ENCODE measurements around the gene CNIH2. TPM values are rescaled to one million over a fixed set of nuclear protein-coding genes. Genes with fewer than 3 reads are reported as not detected.

The CNIH2 gene
- total RNA-seq, 4 donors from 2014 or later: 0.41 TPM; not detected in 3

GRCh38 chr11:66293352-66293751, 15.4 kb downstream of the CNIH2 start:
- 48% methylated on average over 4 of the region's 4 CpGs; no CpG with 5 or more reads in 1 of the 2 donors for WGBS, 2 donors (ENCODE audit: low coverage in 1 of 2)
- Histone ChIP-seq H3K4me1 (peaks cover 8 to 22% (median 17%) of the 10 kb centered on the region in 4 donors), H3K4me3 (no peak overlapping the region), H3K9me3 (no peaks in the 10 kb centered on the region), H3K36me3 (no peaks in the 10 kb centered on the region), H3K27ac (no peak overlapping the region), H3K27me3 (peaks cover 54% of the 10 kb centered on the region)
- in situ Hi-C loops (cut with MboI; ENCODE audit: low pct_ligation_motif_present in 1 of 4, low pct_unique_long_range_greater_than_20kb in 1 of 4, low sequenced_read_pairs in 3 of 4): no loop called here
- no peak for TF ChIP-seq CTCF (IDR thresholded peaks at IDR 0.05)
- TF ChIP-seq EP300 (IDR thresholded peaks at IDR 0.05; ENCODE audit: low read depth): no peak
- TF ChIP-seq POLR2AphosphoS5 (IDR thresholded peaks at IDR 0.05): no peak
- TF ChIP-seq POLR2A (IDR thresholded peaks at IDR 0.05): no peak
- no peak for DNase-seq
- intact Hi-C loops (cut with DNase I; ENCODE audit: low total_unique reads): no loop called here

DNA sequence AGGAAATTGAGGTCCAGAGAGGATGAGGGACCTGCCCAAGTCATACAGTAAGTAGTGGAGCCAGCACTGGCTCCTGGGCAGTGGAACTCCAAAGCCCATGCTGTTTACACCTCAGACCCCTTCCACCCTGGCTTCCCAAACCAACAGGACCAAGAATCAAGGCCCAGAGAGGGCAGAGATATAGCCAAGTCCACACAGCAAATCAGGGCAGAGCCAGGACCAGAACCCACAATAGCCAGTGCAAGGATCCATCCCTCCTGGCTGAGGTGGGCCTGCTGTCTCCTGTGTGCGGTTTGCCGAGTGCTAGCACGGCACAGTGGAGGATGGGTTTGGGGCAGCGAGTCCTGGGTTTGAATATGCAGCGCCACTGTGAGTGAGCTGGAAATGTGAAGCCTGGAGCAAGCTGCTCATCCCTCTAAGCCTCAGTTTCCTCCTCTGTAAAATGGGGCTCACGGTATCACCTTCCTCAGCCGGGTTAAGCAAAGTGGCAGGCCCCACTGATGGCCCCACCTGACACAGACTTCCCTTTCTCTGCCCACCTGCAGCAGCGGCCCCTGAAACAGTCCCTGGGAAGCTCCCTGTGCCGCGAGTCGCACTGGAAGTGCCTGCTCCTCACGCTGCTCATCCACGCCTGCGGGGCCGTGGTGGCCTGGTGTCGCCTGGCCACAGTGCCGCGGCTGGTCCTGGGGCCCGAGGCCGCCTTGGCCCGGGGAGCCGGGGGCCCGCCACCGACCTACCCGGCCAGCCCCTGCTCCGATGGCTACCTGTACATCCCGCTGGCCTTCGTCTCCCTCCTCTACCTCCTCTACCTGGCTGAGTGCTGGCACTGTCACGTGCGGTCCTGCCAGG, 16.0 kb downstream of the CNIH2 start:
- TF ChIP-seq EP300 (IDR thresholded peaks at IDR 0.05; ENCODE audit: low read depth) (no peak), CTCF (IDR thresholded peaks at IDR 0.05) (no peak), POLR2AphosphoS5 (IDR thresholded peaks at IDR 0.05) (no peak), POLR2A (IDR thresholded peaks at IDR 0.05) (no peak)
- WGBS, 2 donors (ENCODE audit: low coverage in 1 of 2): 79% methylated on average over 20 of the region's 30 CpGs; no CpG with 5 or more reads in 1 of the 2 donors

GRCh38 chr11:66294626-66295620, 16.9 kb downstream of the CNIH2 start:
- intact Hi-C loops (cut with DNase I; ENCODE audit: low total_unique reads) (no loop called here), in situ Hi-C loops (cut with MboI; ENCODE audit: low pct_ligation_motif_present in 1 of 4, low pct_unique_long_range_greater_than_20kb in 1 of 4, low sequenced_read_pairs in 3 of 4) (no loop called here)
- H3K4me1 ChIP-seq: peaks cover 6 to 15% (median 11%) of the 10 kb centered on the region in 4 donors
- H3K27ac ChIP-seq: no peak overlapping the region
- no peaks in the 10 kb centered on the region for H3K9me3 ChIP-seq
- H3K4me3 ChIP-seq: no peak overlapping the region
- TF ChIP-seq POLR2AphosphoS5 (IDR thresholded peaks at IDR 0.05): no peak
- no peak for TF ChIP-seq EP300 (IDR thresholded peaks at IDR 0.05; ENCODE audit: low read depth)
- no peak for TF ChIP-seq CTCF (IDR thresholded peaks at IDR 0.05)
- TF ChIP-seq POLR2A (IDR thresholded peaks at IDR 0.05): no peak
- H3K36me3 ChIP-seq: no peaks in the 10 kb centered on the region
- whole genome bisulfite sequencing, 2 donors (ENCODE audit: low coverage in 1 of 2): 91% methylated on average over 92 of the region's 123 CpGs; no CpG with 5 or more reads in 1 of the 2 donors
- H3K27me3 ChIP-seq: peaks cover 54% of the 10 kb centered on the region
- no peak for DNase-seq

More for the DNA sequence above, 16.0 kb downstream of the CNIH2 start:
- H3K4me1 ChIP-seq: peaks cover 8 to 19% (median 16%) of the 10 kb centered on the region in 4 donors
- H3K9me3 ChIP-seq: no peaks in the 10 kb centered on the region
- intact Hi-C loops (cut with DNase I; ENCODE audit: low total_unique reads): no loop called here
- DNase-seq: no peak
- H3K27me3 ChIP-seq: peaks cover 54% of the 10 kb centered on the region
- H3K27ac ChIP-seq: no peak overlapping the region
- H3K4me3 ChIP-seq: no peak overlapping the region
- H3K36me3 ChIP-seq: no peaks in the 10 kb centered on the region
- in situ Hi-C loops (cut with MboI; ENCODE audit: low pct_ligation_motif_present in 1 of 4, low pct_unique_long_range_greater_than_20kb in 1 of 4, low sequenced_read_pairs in 3 of 4): no loop called here

DNA sequence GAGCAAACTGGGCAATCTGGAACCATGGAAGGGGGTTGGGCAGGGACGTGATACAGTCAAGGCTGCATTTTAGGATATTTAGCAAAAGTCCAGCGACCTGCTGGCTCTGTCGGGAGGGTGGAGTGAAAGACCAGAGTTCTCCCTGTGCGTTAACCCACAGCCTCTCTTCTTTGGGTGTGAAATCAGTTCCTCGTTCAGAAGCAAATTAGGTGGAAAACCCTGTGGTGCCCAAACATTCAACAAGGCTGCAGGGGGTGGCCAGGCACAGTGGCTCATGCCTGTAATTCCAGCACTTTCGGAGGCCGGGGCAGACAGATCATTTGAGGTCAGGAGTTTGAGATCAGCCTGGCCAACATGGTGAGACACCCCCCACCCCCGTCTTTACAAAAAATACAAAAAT, 19.6 kb downstream of the CNIH2 start:
- no peak overlapping the region for H3K27ac ChIP-seq
- H3K36me3 ChIP-seq: no peaks in the 10 kb centered on the region
- no peak for TF ChIP-seq POLR2AphosphoS5 (IDR thresholded peaks at IDR 0.05)
- no peak for TF ChIP-seq CTCF (IDR thresholded peaks at IDR 0.05)
- no peak for TF ChIP-seq POLR2A (IDR thresholded peaks at IDR 0.05)
- TF ChIP-seq EP300 (IDR thresholded peaks at IDR 0.05; ENCODE audit: low read depth): no peak
- DNase-seq: no peak
- peaks cover 35% of the 10 kb centered on the region for H3K27me3 ChIP-seq
- intact Hi-C loops (cut with DNase I; ENCODE audit: low total_unique reads) (no loop called here), in situ Hi-C loops (cut with MboI; ENCODE audit: low pct_ligation_motif_present in 1 of 4, low pct_unique_long_range_greater_than_20kb in 1 of 4, low sequenced_read_pairs in 3 of 4) (no loop called here)
- 53 to 69% methylated on average over 5 to 6 of the region's 8 CpGs for WGBS, 2 donors (ENCODE audit: low coverage in 1 of 2)
- H3K9me3 ChIP-seq: no peaks in the 10 kb centered on the region
- no peak overlapping the region for H3K4me3 ChIP-seq
- H3K4me1 ChIP-seq: no peaks in the 10 kb centered on the region
